A204.1 (cell line): Measurements from ENCODE around the gene PRDM16.

Source experiments
- FAIRE-seq: peaks from 2 replicates; lab custom pipeline; 2012; peaks lifted over from hg19 to GRCh38; lab: Jason Lieb, UNC

Gene PRDM16

GRCh38 chr1:3068564-3069431 is at the start of gene PRDM16:
Gene PRDM16, plus strand, starts transcription at chr1:3069203. Its CDS starts 57 bp downstream, at chr1:3069260.
- FAIRE-seq = no peak

DNA sequence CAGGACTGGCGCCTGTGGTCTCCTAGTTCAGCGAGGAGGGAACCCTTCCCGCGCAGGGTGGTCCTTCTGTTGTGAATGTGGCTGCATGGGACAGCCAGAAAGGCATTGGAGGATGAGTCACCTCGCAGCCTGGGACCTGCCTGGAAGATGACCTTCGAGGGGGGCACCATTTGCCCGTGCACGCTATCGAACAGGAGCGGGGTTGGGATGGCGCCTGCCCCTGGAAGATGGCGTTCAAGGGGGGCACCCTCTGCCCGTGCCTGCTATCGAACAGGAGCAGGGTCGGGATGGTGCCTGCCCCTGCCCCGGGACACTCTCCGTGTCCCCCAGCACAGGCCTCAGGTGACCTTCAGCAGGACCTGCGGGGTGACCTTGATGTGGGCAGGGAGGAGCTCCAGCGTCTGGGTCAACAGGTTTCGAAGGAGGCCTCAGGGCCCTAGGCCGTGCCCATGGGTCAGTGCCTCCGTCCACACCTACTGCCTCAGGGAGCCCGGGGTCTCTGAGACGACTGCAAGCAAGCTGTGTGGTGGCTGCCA is 49.4 kb upstream of the PRDM16 start:
- no peak for FAIRE-seq

- FAIRE-seq = no peak
Observed at GRCh38 chr1:3020263-3020909, 48.6 kb upstream of the PRDM16 start.

DNA sequence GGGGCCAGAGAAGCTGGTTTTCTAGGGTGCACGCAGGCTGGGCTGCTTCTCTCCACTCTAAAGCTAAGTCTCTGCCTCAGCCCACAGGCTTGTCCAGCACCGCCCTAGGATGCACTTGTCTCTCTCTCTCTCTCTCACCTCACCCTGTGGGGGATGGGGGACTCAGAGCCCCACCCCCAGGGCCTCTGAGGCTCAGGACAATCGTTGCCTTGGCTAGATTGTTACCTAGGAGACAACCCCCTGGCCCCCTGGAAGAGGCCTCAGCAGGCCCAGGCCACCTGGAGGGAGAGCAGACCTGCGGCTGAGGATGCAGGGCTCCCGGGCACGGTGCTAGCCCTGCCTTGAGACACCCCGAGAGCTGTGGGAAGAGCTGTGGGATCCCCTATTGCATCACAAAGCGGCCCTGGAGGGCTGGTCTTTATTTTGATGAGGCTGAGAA is 47.8 kb upstream of the PRDM16 start, which contains the start of gene ACTRT2:
Gene ACTRT2, plus strand, starts transcription at position 235 of the 439 bp plus-strand sequence. CDS start 220 bp downstream, outside the sequence.
- no peak for FAIRE-seq

DNA sequence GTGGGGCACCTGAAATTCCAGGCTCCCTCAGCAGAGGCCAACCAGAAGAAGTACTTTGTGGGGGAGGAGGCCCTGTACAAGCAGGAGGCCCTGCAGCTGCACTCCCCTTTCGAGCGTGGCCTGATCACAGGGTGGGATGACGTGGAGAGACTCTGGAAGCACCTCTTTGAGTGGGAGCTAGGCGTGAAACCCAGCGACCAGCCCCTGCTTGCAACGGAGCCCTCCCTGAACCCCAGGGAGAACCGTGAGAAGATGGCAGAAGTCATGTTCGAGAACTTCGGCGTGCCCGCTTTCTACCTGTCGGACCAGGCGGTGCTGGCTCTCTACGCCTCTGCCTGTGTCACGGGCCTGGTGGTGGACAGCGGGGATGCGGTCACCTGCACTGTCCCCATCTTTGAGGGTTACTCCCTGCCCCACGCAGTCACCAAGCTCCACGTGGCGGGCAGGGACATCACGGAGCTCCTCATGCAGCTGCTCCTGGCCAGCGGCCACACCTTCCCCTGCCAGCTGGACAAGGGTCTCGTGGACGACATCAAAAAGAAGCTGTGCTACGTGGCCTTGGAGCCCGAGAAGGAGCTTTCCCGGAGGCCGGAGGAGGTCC is 47.1 kb upstream of the PRDM16 start:
- FAIRE-seq = no peak

DNA sequence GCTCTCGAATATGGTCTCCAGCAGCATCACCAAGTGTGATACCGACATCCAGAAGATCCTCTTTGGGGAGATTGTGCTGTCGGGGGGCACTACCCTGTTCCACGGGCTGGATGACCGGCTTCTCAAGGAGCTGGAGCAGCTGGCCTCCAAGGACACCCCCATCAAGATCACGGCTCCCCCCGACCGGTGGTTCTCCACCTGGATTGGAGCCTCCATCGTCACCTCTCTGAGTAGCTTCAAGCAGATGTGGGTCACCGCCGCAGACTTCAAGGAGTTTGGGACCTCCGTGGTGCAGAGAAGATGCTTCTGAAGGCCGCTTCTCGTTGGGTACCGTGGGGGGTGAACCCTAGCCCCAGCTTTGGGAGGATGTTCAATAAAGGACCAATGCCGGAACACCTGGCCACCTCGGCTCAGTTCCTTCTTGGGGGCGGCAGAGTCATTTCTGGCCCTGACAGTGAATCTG is 46.5 kb upstream of the PRDM16 start:
- no peak for FAIRE-seq

DNA sequence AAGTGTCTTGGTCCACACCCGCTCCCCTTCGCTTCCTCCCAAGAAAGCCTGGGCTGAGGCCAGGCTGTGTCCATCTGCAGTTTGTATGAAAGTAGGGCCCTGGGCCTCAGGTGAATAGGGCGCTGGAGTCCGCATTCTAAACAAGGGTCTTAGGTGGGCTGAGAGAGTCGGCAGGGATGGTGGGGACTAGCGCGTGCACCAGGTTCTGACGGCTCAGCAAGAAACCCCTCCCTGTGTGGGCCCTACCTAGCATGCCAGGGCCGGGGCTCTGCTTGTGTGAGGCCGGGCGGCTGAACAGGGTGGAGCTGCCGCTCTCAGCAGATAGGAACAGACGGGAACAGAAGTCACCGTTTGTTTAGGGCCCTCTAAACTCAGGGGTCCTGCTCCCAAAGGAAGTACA is 46.0 kb upstream of the PRDM16 start:
- no peak for FAIRE-seq

DNA sequence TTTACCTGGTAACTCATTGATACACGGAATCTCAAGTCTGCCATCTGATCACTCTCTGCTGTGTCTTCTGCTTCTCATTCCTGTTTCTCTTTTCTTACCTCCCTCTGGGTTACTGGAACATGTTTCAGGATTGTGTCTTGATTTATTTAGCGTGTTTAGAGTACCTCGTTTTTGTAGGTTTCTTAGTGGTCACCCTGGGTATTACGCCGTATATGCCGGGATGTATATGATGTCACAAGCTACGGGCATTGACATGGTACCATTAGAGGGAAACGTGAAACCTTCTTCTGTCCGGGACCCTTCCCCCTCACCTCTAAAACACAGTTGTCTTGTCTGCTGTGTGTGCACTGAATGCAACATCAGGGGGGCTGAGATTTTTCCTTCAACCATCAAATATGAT is 45.0 kb upstream of the PRDM16 start:
- FAIRE-seq = no peak

DNA sequence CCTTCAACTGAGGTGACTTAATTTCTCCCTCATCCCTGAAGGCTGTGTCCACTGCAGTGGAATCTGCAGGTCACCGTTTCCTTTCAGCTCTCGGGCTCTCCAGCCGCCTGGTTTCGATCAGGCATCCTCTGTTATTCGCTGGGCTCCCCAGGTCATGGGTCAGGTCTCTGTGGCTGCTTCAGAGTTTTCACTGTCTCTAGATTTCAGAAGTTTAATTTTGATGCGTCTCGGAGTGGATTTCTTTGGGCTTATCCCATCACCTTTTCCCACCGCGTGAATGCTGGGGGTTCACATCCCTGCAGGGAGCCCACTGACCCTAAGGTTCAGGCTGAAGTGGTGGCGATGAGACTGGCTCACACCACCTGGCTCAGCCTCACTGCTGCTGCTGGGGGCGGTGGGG is 44.4 kb upstream of the PRDM16 start:
- no peak for FAIRE-seq

DNA sequence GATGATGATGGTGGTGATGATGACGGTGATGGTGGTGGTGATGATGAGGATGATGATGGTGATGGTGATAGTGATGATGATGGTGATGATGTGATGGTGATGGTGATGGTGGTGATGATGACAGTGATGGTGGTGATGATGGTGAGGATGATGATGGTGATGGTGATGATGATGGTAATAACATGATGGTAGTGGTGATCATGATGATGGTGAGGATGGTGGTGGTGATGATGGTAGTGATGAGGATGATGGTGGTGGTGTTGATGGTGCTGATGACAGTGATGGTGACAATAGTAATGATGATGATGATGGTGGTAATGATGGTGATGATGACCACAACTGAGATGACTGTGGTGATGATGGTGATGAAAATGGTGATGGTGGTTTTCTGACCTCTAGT is 42.9 kb upstream of the PRDM16 start:
- no peak for FAIRE-seq

DNA sequence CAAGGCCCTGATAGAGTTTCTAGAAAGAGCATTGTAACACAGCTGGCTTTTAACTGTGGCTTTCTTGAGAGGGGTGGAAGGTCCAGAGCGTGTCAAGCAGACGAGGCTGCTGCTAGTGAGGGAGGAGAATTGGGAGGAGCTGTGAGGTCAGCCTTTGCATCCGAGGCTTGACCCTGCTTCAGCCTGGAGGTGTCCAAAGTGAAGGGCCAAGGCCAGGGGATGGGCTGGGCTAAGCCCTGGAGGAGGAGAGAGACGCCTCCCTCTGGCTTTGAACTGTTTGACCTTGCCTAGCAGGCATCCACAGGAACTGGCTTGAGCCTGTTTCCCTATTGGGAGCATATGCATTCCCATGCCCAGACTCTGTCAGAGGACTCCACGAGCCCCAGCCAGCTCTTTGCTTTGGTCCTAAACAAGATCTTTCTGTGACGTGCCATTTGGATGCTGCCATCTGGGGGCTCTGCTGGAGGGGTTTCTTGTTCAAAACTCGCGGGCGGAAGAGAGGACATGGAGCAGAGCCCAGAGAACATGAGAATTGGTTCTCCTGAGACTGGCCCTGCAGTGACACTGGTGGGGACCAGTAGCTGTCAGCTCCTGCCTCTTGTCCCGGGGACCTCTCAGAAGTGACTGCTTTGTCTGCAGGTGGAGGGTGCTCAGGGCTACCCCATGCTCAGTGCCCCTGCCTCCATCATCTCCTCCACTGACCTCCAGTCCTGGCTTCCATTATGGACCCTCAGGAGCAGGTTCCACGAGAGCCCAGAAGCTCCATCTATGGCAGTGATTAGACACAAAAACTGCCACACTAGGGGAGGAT is 42.2 kb upstream of the PRDM16 start:
- FAIRE-seq = no peak

GRCh38 chr1:3027611-3028371 is 41.2 kb upstream of the PRDM16 start:
- no peak for FAIRE-seq

DNA sequence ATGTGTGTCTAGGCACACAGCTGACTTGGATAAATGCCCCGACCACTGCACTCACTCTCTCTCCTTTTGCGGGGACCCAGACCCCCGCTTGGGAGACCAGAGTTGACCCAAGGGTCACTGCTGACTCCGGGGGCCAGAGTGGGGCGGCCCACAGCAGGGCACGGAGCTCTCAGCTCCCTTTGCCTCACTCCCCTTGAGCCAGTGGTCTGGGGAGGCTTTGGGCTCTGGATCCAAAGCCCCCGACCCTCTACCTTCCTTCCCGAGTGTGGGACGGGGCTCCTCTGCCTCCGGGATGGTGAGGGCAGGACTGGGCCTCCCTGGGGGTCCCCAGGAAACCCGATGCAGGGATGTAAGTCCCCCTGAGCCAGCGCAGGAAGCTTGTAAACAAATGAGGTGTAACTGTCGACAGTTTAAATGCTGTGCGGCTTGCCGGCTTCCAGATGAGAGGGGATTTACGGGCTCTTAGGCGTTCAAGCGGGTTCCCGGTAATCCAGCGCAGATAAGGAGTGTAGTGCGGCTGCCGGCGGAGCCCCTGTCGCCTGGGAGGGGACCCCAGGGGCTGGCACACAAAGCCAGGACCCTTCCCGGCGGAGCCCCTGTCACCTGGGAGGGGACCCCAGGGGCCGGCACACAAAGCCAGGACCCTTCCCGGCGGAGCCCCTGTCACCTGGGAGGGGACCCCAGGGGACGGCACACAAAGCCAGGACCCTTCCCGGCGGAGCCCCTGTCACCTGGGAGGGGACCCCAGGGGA is 40.3 kb upstream of the PRDM16 start:
- FAIRE-seq = no peak

GRCh38 chr1:3029481-3029961 is 39.5 kb upstream of the PRDM16 start:
- no peak for FAIRE-seq

GRCh38 chr1:3029991-3030662 is 38.9 kb upstream of the PRDM16 start:
- FAIRE-seq = no peak

DNA sequence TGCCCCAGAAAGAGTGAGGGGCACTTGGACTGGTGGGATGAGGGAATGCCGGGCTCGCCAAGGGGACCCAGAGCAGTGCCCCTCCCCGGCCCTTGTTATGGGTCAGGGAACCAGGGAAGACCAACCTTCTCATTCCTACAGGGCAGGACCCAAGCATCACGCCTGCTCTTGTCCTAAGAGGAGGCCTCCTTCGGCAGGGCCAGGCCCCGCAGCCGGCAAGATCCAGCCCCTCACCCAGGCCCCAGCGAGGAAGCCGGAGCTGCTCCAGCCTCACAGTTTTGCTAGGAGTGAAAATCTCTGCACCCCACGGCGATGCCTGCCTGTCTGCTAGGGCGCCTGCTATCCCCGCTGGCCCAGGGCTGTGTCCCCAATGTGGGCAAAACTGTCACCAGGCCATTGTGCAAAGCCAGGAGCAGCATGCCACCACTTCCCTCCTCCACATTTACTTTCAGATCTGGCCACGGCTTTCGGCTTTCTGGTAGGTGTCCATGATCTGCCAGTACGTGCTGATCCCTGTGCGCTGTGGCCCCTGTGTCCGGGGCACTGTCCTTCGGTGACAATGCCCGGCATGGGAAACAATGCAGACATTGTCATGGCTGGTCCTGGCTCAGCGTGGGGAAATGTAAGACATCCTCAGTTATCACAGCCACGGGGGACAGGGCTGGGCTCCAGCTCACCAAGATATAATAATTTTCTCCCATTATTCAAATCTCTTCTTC is 38.2 kb upstream of the PRDM16 start:
- no peak for FAIRE-seq

GRCh38 chr1:3031401-3032221 is 37.4 kb upstream of the PRDM16 start:
- FAIRE-seq = no peak
